Gastrocnemius medialis (tissue), 4 donors: ENCODE results near the gene SMS. TPM values are rescaled to one million over a fixed set of nuclear protein-coding genes. Genes with fewer than 3 reads are reported as not detected.
A peak's percentile ranks its signal among the peaks of the same experiment; 100 is the strongest.

Source experiments
- ATAC-seq, 2 donors: fragments of 150-250 bp; one replicate each; pipeline ENCODE4 v1.9.1; 2016
- DNase-seq, 2 donors: peaks; one replicate each; pipeline ENCODE4 v3.0.0-alpha.2; 2019
- H3K27ac ChIP-seq, 4 donors: fragments of 200-600 bp; sonication (generic); 1 replicate in 1 of 4; 2 replicates in 3 of 4; pipeline ENCODE4 v1.5.1; 2016 to 2018; ENCODE audit warnings: mild to moderate bottlenecking in 2 of 4, moderate library complexity in 1 of 4
- H3K27me3 ChIP-seq, 3 donors: fragments of 200-600 bp; sonication (generic) in 2 of 3; 1 replicate in 1 of 3; 2 replicates in 2 of 3; pipeline versions ENCODE4 v1.5.1 to v1.6.0; 2016 to 2019; ENCODE audit warnings: mild to moderate bottlenecking in 1 of 3, moderate library complexity in 1 of 3
- H3K36me3 ChIP-seq, 2 donors: fragments of 200-600 bp; sonication (generic) in 1 of 2; one replicate each; pipeline ENCODE4 v1.5.1; 2017 to 2018
- H3K4me1 ChIP-seq, 2 donors: fragments of 200-600 bp; sonication (generic) in 1 of 2; one replicate each; pipeline ENCODE4 v1.5.1; 2016 to 2017; ENCODE audit warnings: mild to moderate bottlenecking in 2 of 2
- H3K4me3 ChIP-seq, 4 donors: fragments of 200-600 bp; sonication (generic) in 3 of 4; 1 replicate in 1 of 4; 2 replicates in 3 of 4; pipeline ENCODE4 v1.5.1; 2016 to 2019; ENCODE audit warnings: mild to moderate bottlenecking in 2 of 4
- H3K9me3 ChIP-seq, 3 donors: fragments of 200-600 bp; sonication (generic) in 2 of 3; 1 replicate in 1 of 3; 2 replicates in 2 of 3; pipeline ENCODE4 v1.5.1; 2016 to 2019
- POLR2A ChIP-seq, 2 donors: fragments of 450-650 bp; IDR thresholded peaks; one replicate each; pipeline ENCODE4 v1.6.1; 2017; ENCODE audit warnings: antibody characterized with exemption in 2 of 2, mild to moderate bottlenecking in 2 of 2, moderate library complexity in 2 of 2
- in situ Hi-C, 4 donors: fragments of 200-750 bp; cut with MboI; loops; one replicate each; pipeline versions ENCODE4 v1.15.0 to v1.8.0; 2017; ENCODE audit warnings: low sequenced_read_pairs in 4 of 4
- intact Hi-C: fragments of 100-400 bp; cut with DNase I; formaldehyde crosslinking; loops from one replicate; pipeline ENCODE4 v1.15.1; 2023; ENCODE audit warnings: low total_unique reads
- total RNA-seq, 4 donors: library from RNA; depleted of rRNA; stranded (reverse); fragments of >200 nt; gene quantifications; one replicate each; pipeline versions ENCODE4 v1.1.0 to v1.2.3, GENCODE V29; 2016
- TF ChIP-seq, protein P1 (sequence below), 5 experiments: fragments of 450-650 bp in 3 of 5; fragments of 200-600 bp in 2 of 5; sonication (generic) in 2 of 5; IDR thresholded peaks in 4 of 5; conservative IDR thresholded peaks in 1 of 5; 1 replicate in 4 of 5; 2 replicates in 1 of 5; pipeline ENCODE4 v1.5.1; 2016 to 2019; ENCODE audit warnings: antibody characterized with exemption in 5 of 5, mild to moderate bottlenecking in 3 of 5, moderate library complexity in 3 of 5

Gene SMS
- 10 to 100 TPM in 3 of 4 donors, 1 to 10 TPM in 1; 9.3 to 32.0 (median 20.0) TPM for total RNA-seq

DNA sequence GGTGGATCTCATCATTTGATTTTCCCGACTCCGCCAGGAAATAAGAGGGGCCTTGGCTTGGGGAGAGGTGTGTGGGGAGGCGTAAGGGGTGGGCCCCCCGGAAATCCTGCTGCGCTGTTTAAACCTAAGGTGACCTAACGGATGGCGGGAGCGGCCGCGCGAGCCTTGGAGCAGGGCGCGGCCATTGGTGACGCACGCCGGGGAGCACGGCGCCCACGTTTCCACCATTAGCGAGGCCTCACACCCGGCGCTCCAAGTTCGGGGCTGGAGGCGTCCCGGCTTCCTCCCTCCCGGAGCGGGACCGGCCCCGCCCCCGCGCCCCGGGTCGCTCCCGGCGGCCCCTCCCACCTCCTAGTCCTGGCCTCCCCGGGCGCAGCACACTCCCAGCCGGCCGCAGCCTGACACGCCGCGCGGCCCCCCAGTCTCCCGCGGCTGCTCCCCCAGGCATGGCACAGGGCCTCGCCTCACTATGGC is at the start of gene SMS:
Gene SMS, plus strand, starts transcription at position 354 of the 474 bp plus-strand sequence. Its CDS starts 116 bp downstream, at position 470.
- Histone ChIP-seq H3K27me3 (no peaks in the 10 kb centered on the region), H3K27ac (peak within 1 kb of the TSS; percentile 64 to 74 (median 72)), H3K9me3 (no peaks in the 10 kb centered on the region), H3K4me1 (no peaks in the 10 kb centered on the region), H3K36me3 (no peaks in the 10 kb centered on the region), H3K4me3 (peak within 1 kb of the TSS; percentile 53 to 56 (median 54))
- in situ Hi-C loops = no loop called here
- TF ChIP-seq, protein P1, sequence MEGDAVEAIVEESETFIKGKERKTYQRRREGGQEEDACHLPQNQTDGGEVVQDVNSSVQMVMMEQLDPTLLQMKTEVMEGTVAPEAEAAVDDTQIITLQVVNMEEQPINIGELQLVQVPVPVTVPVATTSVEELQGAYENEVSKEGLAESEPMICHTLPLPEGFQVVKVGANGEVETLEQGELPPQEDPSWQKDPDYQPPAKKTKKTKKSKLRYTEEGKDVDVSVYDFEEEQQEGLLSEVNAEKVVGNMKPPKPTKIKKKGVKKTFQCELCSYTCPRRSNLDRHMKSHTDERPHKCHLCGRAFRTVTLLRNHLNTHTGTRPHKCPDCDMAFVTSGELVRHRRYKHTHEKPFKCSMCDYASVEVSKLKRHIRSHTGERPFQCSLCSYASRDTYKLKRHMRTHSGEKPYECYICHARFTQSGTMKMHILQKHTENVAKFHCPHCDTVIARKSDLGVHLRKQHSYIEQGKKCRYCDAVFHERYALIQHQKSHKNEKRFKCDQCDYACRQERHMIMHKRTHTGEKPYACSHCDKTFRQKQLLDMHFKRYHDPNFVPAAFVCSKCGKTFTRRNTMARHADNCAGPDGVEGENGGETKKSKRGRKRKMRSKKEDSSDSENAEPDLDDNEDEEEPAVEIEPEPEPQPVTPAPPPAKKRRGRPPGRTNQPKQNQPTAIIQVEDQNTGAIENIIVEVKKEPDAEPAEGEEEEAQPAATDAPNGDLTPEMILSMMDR (IDR thresholded peaks at IDR 0.05 in 4 of 5, conservative IDR thresholded peaks at IDR 0.05 in 1 of 5) = no peak
- TF ChIP-seq POLR2A (IDR thresholded peaks at IDR 0.05) = peak; percentile 55 to 61
- intact Hi-C loops = loop anchor here (5.0 kb wide), 1 partner anchor 283 kb away; the partner anchor contains the start of gene KLHL34
- ATAC-seq (peak; percentile 80 to 84), DNase-seq (peak; percentile 35 to 55)

DNA sequence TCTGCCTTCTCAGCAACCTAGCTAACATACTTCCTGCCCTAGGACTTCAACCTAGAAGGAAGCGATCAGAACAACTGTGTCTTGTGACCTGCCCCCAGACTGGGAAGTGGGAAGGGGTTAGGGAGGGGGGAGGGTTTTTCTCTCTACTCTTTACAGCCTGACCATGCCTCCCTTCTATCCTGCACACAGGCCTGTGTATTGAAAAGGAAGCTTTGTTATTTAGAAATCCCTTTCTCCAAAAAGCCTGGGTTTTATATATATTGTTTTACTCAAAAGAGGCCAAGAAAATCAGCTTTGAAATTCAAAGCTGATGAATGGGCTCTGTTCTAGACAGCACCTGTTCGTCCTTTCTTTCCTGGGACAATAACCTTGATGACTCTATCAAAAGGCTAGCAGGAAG is 35.2 kb upstream of the SMS start:
- DNase-seq (peak in 1 of 2 donors; percentile 10), ATAC-seq (no peak)
- Histone ChIP-seq H3K4me1 (no peaks in the 10 kb centered on the region), H3K4me3 (no peak overlapping the region), H3K36me3 (no peaks in the 10 kb centered on the region), H3K27me3 (no peaks in the 10 kb centered on the region), H3K27ac (no peak overlapping the region), H3K9me3 (no peaks in the 10 kb centered on the region)
- no peak for TF ChIP-seq POLR2A (IDR thresholded peaks at IDR 0.05)
- TF ChIP-seq, protein P1 (IDR thresholded peaks at IDR 0.05 in 4 of 5, conservative IDR thresholded peaks at IDR 0.05 in 1 of 5) = no peak
- in situ Hi-C loops = no loop called here
- intact Hi-C loops = no loop called here

DNA sequence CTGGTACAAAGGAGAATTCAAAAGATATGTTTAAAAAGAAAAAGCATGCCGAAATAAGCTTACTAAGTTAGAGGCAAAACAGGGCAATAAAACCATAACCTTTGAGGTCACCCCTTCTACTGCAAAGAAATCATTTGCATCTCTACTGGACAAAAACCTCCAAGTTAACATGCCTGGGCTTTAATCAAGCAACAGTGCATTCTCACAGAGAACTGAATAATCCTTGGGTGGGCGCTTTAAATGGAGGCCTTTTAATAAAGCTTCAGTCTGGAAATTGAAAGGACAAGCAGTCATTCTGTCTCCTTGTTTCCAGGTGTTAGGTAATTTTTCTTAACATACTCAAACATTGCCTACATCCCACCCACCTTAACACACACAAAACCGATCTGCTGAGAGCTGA is 34.6 kb upstream of the SMS start:
- Histone ChIP-seq H3K27me3 (no peaks in the 10 kb centered on the region), H3K36me3 (no peaks in the 10 kb centered on the region), H3K4me1 (no peaks in the 10 kb centered on the region), H3K4me3 (no peak overlapping the region), H3K9me3 (no peaks in the 10 kb centered on the region), H3K27ac (no peak overlapping the region)
- in situ Hi-C loops (no loop called here), intact Hi-C loops (no loop called here)
- DNase-seq (no peak), ATAC-seq (no peak)
- TF ChIP-seq, protein P1 (IDR thresholded peaks at IDR 0.05 in 4 of 5, conservative IDR thresholded peaks at IDR 0.05 in 1 of 5) = no peak
- TF ChIP-seq POLR2A (IDR thresholded peaks at IDR 0.05) = no peak

DNA sequence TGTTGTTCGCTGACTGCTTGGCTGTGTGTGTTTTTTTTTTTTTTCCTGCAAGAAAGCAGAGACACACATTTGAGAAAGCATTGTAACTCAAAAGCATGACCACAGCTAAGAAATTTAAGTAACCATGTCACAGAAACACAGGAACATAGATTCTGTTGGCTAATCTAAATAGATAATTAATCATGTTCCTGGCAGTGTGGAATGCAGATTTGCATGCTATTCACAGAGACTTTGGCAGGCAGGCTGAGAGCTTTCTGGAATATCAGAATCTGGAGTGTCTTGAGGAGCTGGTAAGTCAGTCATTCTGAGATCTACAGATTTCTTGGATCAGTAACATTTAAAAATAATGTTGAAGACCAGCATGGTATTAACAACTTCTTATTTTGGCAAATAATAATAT is 33.2 kb upstream of the SMS start:
- H3K27ac ChIP-seq = no peak overlapping the region
- in situ Hi-C loops (no loop called here), intact Hi-C loops (no loop called here)
- no peaks in the 10 kb centered on the region for H3K36me3 ChIP-seq
- H3K4me1 ChIP-seq = no peaks in the 10 kb centered on the region
- TF ChIP-seq, protein P1 (IDR thresholded peaks at IDR 0.05 in 4 of 5, conservative IDR thresholded peaks at IDR 0.05 in 1 of 5) = no peak
- no peak for TF ChIP-seq POLR2A (IDR thresholded peaks at IDR 0.05)
- no peaks in the 10 kb centered on the region for H3K9me3 ChIP-seq
- no peak for DNase-seq
- H3K27me3 ChIP-seq = no peaks in the 10 kb centered on the region
- no peak for ATAC-seq
- no peak overlapping the region for H3K4me3 ChIP-seq

DNA sequence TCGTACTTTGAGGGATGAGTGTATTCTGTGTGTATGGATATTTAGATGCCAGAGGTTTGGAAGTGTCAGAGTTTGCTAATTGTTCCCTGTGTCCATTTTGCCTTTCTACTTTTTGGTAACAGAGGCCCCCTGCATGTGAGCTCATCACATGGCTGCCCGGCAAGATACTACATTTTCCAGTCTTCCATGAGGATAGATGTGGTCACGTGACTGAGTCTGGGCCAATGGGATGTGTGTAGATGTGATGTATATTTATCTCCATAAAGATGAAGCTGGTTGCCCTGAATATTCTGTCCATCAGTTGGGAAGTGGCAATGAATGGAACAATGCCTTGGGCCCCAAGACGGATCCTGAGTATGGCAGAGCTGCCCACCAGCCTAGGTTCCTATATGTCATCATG is 29.0 kb upstream of the SMS start:
- ATAC-seq = no peak
- in situ Hi-C loops = no loop called here
- Histone ChIP-seq H3K27me3 (no peaks in the 10 kb centered on the region), H3K4me3 (no peak overlapping the region), H3K4me1 (no peaks in the 10 kb centered on the region), H3K9me3 (no peaks in the 10 kb centered on the region), H3K36me3 (no peaks in the 10 kb centered on the region), H3K27ac (no peak overlapping the region)
- TF ChIP-seq, protein P1 (IDR thresholded peaks at IDR 0.05 in 4 of 5, conservative IDR thresholded peaks at IDR 0.05 in 1 of 5) = no peak
- no peak for TF ChIP-seq POLR2A (IDR thresholded peaks at IDR 0.05)
- DNase-seq = no peak
- intact Hi-C loops = no loop called here
